Limb (tissue), 2 donors: ENCODE measurements around the gene IFT80.
A peak's percentile ranks its signal among the peaks of the same experiment; 100 is the strongest.

Source experiments
- DNase-seq, 2 donors: peaks; one replicate each; pipeline ENCODE4 v3.0.0-alpha.2; 2016; ENCODE audit errors: extremely low spot score in 2 of 2

IFT80 gene

GRCh38 chr3:160400702-160401150 is 1.7 kb upstream of the IFT80 start:
- DNase-seq = peak in 1 of 2 donors; percentile 56

DNA sequence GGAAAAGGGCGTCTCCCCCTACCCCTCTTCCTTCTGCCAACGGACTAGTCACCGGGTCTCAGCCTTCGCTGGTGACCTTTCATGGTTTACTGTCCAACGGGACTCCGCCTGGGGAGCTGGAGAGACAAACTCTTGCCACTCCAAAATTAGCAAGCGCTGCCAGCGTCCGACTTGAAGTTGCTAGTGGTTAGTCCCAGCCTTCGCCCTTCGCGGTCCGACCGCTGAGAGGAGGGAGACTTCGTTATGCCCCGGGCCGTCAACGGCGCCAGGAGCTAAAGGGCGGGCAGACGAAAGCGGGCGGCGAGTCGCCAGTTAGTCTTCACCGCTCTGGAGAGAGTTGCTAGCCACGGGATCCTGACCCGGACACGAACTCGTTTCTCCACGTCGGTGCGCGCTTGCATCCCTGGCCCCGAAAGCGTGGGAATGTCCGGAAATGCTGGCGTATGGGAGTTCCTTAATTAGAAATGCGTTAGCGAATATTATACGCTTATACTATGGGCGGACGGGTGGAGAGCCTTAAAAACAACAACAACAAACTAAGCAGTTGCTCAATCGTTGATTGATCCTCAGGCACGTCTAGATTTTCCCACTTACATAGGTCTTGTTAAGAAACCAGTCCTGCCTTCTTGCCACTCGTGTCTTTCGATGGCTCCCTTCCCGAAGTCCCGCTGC is 1.1 kb upstream of the IFT80 start:
- peak in 1 of 2 donors; percentile 67 for DNase-seq

DNA sequence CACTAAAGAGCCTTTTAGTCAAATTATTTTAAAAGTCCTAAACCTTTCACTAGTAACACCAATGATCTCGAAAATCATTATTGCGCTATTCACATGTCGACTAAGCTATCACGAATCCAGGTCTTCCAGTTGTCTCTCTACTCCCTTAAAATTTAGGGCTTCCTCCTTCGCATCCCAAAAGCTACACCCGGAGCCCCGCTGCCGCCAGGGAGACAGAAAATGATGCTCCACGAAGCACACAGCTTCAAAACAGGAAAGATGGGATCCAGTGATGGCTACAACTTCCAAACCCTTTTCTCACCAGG is 253 bp downstream of the IFT80 start:
- no peak for DNase-seq

DNA sequence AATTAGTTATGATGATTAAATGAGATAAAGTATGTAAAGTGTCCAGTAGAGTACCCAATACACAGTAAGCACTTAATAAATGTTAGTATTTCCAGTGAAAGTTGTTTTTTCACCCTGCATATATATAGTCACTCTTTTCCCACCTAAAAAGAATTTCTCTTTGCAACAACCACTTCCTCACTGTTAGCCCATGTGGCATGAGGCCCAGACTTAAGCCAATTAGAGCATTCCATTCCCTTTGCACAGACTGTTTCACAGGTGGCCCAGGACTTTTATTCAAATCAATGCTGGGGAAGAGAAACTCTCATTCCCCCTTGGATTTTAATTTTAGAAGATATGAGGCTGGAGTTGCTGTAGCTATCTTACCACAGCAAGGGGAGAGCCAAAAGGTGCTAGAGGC is 3.7 kb downstream of the IFT80 start:
- DNase-seq = no peak

DNA sequence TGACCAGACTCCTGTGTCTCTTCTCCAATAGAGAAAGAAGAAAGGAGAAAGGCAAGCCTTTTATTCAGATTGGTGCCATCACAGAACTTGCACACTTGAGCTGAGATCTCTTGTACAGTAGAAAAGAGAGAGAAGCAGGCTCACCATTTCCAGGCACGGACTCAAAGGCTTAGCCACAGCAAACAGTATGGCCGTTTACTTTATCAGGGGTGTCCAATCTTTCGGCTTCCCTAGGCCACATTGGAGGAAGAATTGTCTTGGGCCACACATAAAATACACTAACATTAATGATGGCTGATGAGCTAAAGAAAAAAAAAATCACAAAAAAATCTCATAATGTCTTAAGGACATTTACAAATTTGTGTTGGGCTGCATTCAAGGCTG is 5.0 kb downstream of the IFT80 start:
- no peak for DNase-seq

GRCh38 chr3:160393346-160394008 is 5.5 kb downstream of the IFT80 start:
- no peak for DNase-seq

- no peak for DNase-seq
Measured at GRCh38 chr3:160392798-160393197, 6.2 kb downstream of the IFT80 start.

DNA sequence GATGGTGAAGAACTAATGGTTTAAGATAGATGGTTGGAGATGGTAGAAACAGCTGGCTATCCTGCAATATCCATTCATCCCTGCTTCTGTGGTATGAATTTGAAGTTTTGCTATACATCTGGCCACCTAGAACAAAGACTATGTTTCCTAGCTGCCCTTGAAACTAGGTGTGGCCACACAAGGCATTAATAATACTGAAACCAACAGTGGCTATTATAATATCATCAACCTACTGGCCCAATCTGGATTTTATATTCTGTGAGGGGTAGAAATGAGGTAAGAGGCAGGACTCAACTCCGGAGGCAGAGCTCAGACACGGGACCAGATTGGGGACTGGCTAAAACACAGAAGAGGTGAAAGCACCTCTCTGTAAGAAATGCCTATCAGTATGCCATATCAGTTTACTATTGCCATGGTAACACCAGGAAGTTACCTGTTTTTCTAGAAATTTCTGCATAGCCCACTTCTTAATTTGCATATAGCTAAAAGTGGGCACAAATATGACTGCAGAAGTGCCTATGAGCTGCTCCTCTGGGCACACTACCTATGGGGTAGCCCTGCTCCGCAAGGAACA is 8.4 kb downstream of the IFT80 start:
- DNase-seq = no peak

GRCh38 chr3:160384639-160385318 is 14.2 kb downstream of the IFT80 start:
- no peak for DNase-seq

DNA sequence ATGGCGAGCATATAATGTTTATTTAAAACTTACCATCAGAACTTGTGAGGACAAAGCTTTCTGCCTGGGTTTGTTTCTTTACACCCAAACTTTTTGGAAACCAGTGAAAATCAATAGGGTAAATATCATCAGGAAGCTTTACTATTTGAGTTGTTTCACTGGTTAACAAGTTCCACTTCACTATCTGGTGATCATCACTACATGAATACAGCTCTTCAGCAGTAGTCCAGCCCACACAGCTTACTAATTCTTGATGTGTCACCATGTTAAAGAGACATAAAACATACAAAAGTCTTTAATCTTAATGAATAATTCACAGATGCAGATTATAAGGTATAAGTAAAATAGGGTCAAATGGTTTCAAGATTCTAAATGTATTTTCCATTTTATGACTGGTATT is 17.6 kb downstream of the IFT80 start:
- DNase-seq = no peak

DNA sequence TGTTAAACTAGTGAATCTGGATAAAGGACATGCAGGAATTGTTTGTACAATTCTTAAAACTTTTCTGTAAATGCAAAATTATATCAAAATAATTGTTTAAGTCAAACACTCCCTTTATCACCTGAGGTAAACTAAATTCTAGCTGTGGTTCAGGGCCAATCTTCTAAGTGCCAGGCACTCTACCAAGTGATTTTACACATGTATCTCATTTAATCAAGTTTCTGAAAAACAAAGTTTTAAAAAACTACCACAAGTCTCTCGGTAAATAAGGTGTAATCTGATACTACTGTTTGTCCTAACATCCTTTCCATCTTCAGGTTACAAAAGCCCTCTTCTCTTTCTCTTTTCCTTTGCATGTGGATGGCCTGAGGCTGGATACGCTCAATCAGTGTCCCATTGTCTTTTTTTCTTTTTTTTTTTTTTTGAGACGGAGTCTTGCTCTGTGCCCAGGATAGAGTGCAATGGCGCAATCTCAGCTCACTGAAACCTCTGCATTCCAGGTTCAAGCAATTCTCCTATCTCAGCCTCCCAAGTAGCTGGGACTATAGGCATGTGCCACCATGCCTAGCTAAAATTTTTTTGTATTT is 19.3 kb downstream of the IFT80 start:
- no peak for DNase-seq

DNA sequence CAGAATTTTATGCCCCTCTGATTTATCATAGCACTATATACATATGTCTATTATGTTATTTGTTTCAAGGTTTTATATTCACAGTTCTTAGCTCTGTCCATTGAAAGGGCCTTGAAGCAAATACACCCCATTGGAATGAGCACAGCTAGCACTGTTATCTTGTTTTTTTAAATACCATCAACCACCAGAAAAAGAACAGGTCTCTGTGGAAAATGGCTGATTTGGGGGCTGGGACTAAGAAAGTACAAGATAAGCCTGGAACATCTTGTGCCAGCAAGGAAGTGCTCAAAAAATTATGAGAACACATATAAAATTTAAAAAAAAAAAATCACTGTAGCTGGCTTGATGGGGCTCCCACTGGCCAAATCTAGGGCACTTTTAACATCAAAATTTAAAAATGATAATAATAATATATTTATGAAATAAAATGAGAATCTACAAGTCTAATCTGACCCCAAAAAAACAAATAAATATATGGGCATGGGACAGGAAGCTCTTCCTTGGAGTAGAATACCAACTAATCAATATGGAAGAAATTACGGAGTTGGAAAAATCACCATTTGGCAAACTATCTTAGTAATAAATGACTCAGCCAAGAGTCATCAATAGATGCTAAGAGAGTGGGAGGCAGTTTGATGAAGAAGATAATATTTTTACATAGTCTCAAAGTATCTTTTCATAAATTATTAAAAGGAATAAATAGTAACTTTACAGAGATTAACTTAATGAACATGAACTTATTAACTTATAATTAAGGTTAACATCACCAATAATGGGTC is 20.5 kb downstream of the IFT80 start:
- DNase-seq = no peak

DNA sequence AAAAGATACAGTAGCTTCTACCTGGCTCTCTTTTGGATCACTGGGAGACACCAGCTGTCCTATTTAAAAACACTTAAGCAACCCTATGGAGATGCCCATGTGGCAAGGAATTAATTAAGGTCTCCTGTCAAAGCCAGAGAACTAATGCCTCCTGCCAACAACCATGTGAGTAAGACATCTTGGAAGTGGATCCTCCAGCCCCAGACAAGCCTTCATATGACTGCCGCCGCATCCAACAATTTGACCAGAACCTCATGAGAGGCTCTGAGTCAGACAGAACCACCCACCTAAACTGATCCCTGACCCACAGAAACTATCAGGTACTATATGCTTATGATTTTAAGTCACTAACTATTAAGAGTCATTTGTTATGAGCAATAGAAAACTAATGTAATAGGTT is 22.3 kb downstream of the IFT80 start:
- DNase-seq = no peak

DNA sequence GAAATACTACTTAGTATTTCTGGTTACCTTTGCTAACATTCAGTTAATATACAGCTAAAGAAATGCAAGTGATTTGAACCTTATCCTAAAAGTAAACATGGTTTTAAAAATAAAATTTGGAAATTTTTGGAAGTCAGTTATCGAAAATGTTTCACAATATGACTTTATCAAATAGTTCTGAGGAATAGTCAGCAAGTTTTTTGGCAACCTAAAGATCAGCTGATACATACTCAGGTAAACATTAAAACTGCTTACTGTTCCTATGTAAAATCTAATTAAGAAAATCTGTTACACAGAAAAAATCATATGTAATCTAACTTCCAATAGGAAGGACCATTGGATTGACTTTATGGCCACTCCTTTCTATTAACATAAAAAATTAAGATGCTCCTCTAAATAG is 24.1 kb downstream of the IFT80 start:
- no peak for DNase-seq

GRCh38 chr3:160374472-160374871 is 24.6 kb downstream of the IFT80 start:
- DNase-seq = no peak

- no peak for DNase-seq
Measured at GRCh38 chr3:160373655-160374054, 25.4 kb downstream of the IFT80 start.

- DNase-seq = no peak
Measured at GRCh38 chr3:160372780-160373179, 26.2 kb downstream of the IFT80 start.

- no peak for DNase-seq
Measured at GRCh38 chr3:160370987-160371857, 27.8 kb downstream of the IFT80 start.

GRCh38 chr3:160369784-160370183 is 29.2 kb downstream of the IFT80 start:
- DNase-seq = no peak

- no peak for DNase-seq
Measured at GRCh38 chr3:160368804-160369203, 30.2 kb downstream of the IFT80 start.
